Measurements from ENCODE around the gene PKIB. TPM values are rescaled to one million over a fixed set of nuclear protein-coding genes. Genes with fewer than 3 reads are reported as not detected.

PKIB gene
- polyA plus RNA-seq, 1 donor (not counting 4 experiments of a cell fraction or from before 2014, with no cell fraction given) = 8.7 TPM

GRCh38 chr6:122621638-122622037 is 11.4 kb downstream of the PKIB start:
- H3K4me3 ChIP-seq (ENCODE audit: control insufficient read depth in 2 of 3, extremely low read depth in 1 of 3, insufficient read depth in 2 of 3, low read depth in 1 of 3, low read length in 3 of 3) = no peak overlapping the region
- H2AFZ ChIP-seq (ENCODE audit: control insufficient read depth, low read length) = no peak overlapping the region
- no peak overlapping the region for H3K4me2 ChIP-seq (ENCODE audit: control insufficient read depth, extremely low read depth, insufficient read depth, low read depth, low read length)
- no peak for TF ChIP-seq CTCF (optimal IDR thresholded peaks at IDR 0.05 in 1 of 3, IDR thresholded peaks at IDR 0.05 in 1 of 3, conservative IDR thresholded peaks at IDR 0.05 in 1 of 3; ENCODE audit: extremely low read depth in 1 of 3, insufficient read depth in 2 of 3, low read length in 3 of 3)
- no peak for TF ChIP-seq EZH2 (IDR thresholded peaks at IDR 0.05; ENCODE audit: low read length)
- H3K9me3 ChIP-seq (ENCODE audit: control insufficient read depth, low read depth, low read length) = no peaks in the 10 kb centered on the region
- no peaks in the 10 kb centered on the region for H3K36me3 ChIP-seq (ENCODE audit: control insufficient read depth in 2 of 2, extremely low read depth in 1 of 2, insufficient read depth in 2 of 2, low read length in 2 of 2)
- FAIRE-seq = no peak
- H3K9ac ChIP-seq (ENCODE audit: control insufficient read depth, extremely low read depth, insufficient read depth, low read length) = no peak overlapping the region
- no peaks in the 10 kb centered on the region for H3K9me1 ChIP-seq (ENCODE audit: control insufficient read depth, extremely low read depth, insufficient read depth, low read length)
- no peaks in the 10 kb centered on the region for H3K4me1 ChIP-seq (ENCODE audit: control insufficient read depth, extremely low read depth, insufficient read depth, low read length)
- H3K79me2 ChIP-seq (ENCODE audit: control insufficient read depth, insufficient read depth, low read length) = no peaks in the 10 kb centered on the region
- DNase-seq (ENCODE audit: low read depth, low spot score) = no peak
- H4K20me1 ChIP-seq (ENCODE audit: control insufficient read depth, extremely low read depth, insufficient read depth, low read length) = no peaks in the 10 kb centered on the region
- no peaks in the 10 kb centered on the region for H3K27me3 ChIP-seq (ENCODE audit: control insufficient read depth, extremely low read depth, insufficient read depth, low read length)
- dilution Hi-C loops (cut with MboI; ENCODE audit: extremely low pct_ligation_motif_present, low sequenced_read_pairs) = no loop called here
- no peak overlapping the region for H3K27ac ChIP-seq (ENCODE audit: control insufficient read depth, insufficient read depth, low read length)

GRCh38 chr6:122622479-122622878 is 12.3 kb downstream of the PKIB start:
- no peaks in the 10 kb centered on the region for H3K4me1 ChIP-seq (ENCODE audit: control insufficient read depth, extremely low read depth, insufficient read depth, low read length)
- H3K79me2 ChIP-seq (ENCODE audit: control insufficient read depth, insufficient read depth, low read length) = no peaks in the 10 kb centered on the region
- H2AFZ ChIP-seq (ENCODE audit: control insufficient read depth, low read length) = no peak overlapping the region
- TF ChIP-seq EZH2 (IDR thresholded peaks at IDR 0.05; ENCODE audit: low read length) (no peak), CTCF (optimal IDR thresholded peaks at IDR 0.05 in 1 of 3, IDR thresholded peaks at IDR 0.05 in 1 of 3, conservative IDR thresholded peaks at IDR 0.05 in 1 of 3; ENCODE audit: extremely low read depth in 1 of 3, insufficient read depth in 2 of 3, low read length in 3 of 3) (no peak)
- no peak overlapping the region for H3K4me2 ChIP-seq (ENCODE audit: control insufficient read depth, extremely low read depth, insufficient read depth, low read depth, low read length)
- no peaks in the 10 kb centered on the region for H3K9me3 ChIP-seq (ENCODE audit: control insufficient read depth, low read depth, low read length)
- FAIRE-seq = no peak
- dilution Hi-C loops (cut with MboI; ENCODE audit: extremely low pct_ligation_motif_present, low sequenced_read_pairs) = no loop called here
- H3K36me3 ChIP-seq (ENCODE audit: control insufficient read depth in 2 of 2, extremely low read depth in 1 of 2, insufficient read depth in 2 of 2, low read length in 2 of 2) = no peaks in the 10 kb centered on the region
- H3K27me3 ChIP-seq (ENCODE audit: control insufficient read depth, extremely low read depth, insufficient read depth, low read length) = no peaks in the 10 kb centered on the region
- H3K4me3 ChIP-seq (ENCODE audit: control insufficient read depth in 2 of 3, extremely low read depth in 1 of 3, insufficient read depth in 2 of 3, low read depth in 1 of 3, low read length in 3 of 3) = no peak overlapping the region
- DNase-seq (ENCODE audit: low read depth, low spot score) = no peak
- H4K20me1 ChIP-seq (ENCODE audit: control insufficient read depth, extremely low read depth, insufficient read depth, low read length) = no peaks in the 10 kb centered on the region
- H3K9ac ChIP-seq (ENCODE audit: control insufficient read depth, extremely low read depth, insufficient read depth, low read length) = no peak overlapping the region
- no peak overlapping the region for H3K27ac ChIP-seq (ENCODE audit: control insufficient read depth, insufficient read depth, low read length)
- no peaks in the 10 kb centered on the region for H3K9me1 ChIP-seq (ENCODE audit: control insufficient read depth, extremely low read depth, insufficient read depth, low read length)
